Right renal cortex interstitium (tissue), 3 donors: Measurements from ENCODE around the gene FBXO39. TPM values are rescaled to one million over a fixed set of nuclear protein-coding genes. Genes with fewer than 3 reads are reported as not detected.
"Not testable (repeated sequence)": the region's sequence is repeated elsewhere in the genome, so short reads cannot be mapped to it uniquely, and the experiment has no call there.

Experiments
- DNase-seq, 3 donors: peaks; one replicate each; pipeline ENCODE4 v3.0.0-alpha.2; 2013; ENCODE audit warnings: low read depth in 3 of 3, low spot score in 2 of 3
- polyA plus RNA-seq, 3 donors: library from polyadenylated mRNA; unstranded; fragments of 120-200 nt; gene quantifications; one replicate each; pipeline ENCODE4 v1.2.1, GENCODE V29; 2013; ENCODE audit not compliant: insufficient read length in 3 of 3

The FBXO39 gene
- polyA plus RNA-seq, 3 donors: 0.14 to 0.31 TPM; not detected in 1

DNA sequence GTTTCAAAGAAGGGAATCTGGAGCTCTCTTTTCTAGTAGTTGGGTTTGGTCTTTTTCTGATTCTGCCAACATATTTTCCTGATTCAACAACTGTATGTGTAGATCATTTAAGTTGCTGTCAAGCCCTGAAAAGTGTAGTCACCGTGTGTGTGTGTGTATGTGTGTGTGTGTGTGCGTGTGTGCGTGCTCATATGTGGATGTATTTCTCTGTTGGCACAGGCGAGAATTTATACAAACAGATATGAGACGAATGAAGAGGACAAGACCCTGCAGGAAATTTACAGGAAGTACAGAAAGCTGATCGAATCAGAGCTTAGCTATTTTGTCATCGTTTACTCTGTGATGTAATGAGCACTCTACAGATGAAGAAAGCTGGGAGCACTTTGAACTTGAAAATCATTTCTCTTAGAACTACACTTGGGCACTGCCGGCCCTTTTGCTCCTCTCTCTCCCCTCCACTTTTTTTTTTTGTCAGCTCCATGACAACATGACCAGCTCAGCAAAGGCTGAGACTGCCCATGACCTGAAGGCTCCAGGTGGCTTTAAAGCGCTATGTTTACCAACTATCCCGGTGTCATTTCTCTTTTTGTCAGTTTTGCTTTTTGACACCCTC is 11.2 kb downstream of the FBXO39 start:
- no peak for DNase-seq

DNA sequence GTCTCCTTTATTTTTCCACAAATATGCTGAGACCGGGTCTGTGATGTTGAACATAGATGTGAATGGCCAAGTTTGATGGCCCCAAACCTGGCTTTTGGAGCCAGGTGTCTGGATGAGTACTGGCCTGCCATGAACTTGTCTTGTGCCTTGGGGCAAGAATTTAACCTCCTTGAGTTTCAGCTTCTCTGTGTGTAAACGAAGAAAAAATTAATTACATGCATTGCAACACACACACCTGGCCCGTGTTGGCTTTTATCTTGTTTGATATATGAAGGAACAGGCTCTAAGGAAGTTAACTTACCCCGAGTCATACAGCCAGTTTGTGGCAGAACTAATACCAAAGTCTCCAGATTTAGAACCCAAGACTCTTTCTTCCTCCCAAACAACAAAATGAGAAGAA is 13.1 kb downstream of the FBXO39 start:
- no peak for DNase-seq

DNA sequence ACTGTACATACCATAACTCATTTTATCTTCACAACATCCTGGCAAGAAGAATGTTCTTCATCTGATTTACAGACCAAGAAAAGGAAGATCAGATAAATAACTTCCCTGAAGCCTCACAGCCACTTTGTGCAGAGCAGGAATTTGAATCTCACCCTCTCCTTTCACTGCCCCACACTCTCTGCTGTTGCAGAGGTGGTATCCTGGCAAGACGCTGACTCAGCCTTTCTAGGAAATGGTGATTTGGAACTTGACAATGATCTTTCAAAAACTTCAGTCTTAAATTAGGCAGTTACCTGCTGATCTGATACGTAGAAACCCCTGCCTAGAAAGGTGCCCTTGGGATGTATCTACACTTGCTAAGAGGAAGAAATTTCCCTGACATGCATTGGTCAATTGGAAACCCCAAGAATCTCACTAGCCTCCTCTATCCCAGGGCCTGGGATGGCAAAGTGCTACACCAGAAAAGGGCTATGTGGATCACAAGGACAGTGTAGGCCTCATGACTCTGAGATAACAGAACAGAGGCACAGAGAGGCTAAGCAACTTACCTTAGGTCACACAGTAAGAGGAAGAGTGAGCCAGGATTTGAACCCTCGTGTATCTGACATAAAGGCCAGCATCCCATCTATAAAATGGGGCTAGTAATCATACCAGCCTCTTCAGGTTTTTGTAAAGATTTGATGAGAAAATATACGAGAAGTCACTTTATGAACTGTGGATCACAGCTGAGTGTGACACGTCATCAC is 17.9 kb downstream of the FBXO39 start:
- DNase-seq: no peak

DNA sequence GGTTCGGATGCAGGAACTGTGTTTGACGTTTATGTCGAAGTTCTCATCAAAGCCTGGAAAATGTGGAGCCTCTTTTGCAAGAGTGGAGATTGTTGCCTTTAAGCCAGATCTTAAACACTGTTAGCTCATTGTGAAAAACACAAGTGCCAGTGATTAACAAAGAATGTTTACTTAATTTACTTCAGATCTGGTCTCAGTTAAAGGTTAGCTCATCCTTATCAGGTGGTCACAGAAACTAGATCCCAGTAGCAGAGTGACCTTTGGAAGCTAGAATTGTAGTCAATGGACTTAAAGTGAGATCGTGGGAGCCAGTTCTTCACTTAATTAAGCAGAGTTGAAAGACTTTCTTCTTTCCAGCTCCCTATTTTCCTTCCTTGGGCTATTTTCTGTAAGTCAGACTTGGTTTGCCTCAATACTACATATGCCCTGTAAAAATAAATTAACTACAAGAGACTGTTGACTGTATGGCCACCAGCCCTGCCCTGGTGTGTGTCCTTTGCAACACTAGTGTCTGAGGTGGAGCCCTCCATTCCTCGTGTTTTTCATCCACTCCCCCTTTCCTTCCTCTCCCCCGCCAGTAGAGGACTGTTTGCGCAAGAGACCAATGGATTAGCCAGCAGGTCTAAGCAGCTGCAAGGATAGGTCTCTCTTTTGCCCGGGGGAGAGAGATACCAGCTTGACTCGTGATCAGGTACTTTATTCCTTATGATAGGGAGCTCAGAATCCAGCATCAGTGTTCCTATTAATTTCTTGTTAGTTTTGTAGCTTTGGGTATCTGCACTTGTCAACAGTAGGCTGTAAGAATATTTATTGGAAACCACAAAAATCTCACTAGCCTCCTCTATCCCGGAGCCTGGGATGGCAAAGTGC is 20.2 kb downstream of the FBXO39 start:
- no peak for DNase-seq

GRCh38 chr17:6796887-6797490 is 21.0 kb downstream of the FBXO39 start:
- no peak for DNase-seq

- no peak for DNase-seq
Observed at GRCh38 chr17:6797718-6798351, 21.8 kb downstream of the FBXO39 start.

DNA sequence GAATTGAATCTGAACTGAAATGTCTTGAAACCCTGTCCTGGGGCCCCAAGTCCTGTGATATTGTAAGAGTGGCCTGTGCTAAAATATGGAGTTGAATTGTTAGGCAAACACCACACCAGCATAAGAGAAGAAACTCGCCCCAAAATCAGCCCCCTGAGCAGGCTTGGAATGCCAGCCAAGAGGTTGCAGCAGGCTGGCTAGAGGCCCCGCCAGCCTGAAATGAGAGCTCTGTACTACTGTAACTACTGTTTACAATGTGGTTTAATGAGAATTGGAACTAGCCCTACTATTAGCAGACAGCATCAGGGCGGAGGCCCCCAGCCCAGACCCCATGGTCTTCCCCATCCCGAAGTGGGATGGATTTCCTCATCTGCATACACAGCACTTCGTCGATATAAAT is 23.7 kb downstream of the FBXO39 start:
- DNase-seq: no peak

- DNase-seq: no peak
Observed at GRCh38 chr17:6800422-6801027, 24.5 kb downstream of the FBXO39 start.

GRCh38 chr17:6811510-6811909 is 35.5 kb downstream of the FBXO39 start:
- no peak for DNase-seq

- no peak for DNase-seq
Observed at GRCh38 chr17:6812295-6812694, 36.3 kb downstream of the FBXO39 start.

GRCh38 chr17:6815775-6816174 is 39.8 kb downstream of the FBXO39 start:
- DNase-seq: no peak

GRCh38 chr17:6816368-6816767 is 40.4 kb downstream of the FBXO39 start:
- not testable (repeated sequence) for DNase-seq

DNA sequence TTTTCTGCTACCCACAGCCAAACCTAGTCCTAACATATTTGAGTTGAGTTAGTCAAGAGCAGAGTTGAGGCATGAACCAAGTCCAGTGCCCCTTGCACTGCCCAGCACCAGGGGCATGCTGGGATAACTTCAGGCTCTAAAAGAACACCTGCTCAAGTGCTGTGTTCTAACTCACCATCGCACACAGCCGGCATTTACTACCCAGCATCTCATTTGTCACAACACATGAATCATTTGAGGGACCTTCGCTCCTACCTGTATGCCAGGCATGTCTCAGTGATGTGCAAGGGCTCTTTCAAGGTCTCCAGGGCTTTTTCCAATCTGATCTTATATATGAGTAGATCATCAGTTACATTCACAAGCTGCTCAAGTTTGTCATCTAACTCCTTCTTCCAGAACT is 42.9 kb downstream of the FBXO39 start:
- DNase-seq: no peak

DNA sequence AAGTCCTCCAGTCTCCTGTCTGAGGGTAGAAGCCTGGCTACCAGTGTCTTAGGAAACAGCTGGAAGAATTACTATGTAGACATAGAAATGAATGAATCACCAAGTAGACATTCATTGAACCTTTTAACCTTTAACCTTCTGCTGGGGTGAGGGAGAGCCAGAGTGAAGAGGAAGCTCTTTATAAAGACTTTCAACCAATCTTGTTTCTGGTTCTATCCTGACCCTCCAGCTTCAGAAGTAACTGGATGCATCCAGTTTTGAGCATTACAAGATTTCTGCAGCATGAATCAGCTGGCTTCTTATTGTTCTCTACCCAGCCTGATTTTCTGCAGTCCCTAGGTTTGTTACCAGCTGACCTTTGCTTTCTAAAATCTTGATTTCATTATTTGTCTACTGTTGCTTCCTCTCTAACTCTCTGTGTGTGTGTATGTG is 47.0 kb downstream of the FBXO39 start:
- DNase-seq: no peak

- DNase-seq: no peak
Observed at GRCh38 chr17:6830383-6830986, 54.5 kb downstream of the FBXO39 start.

- peak; percentile 73 to 82 (median 74) for DNase-seq
Observed at GRCh38 chr17:6831661-6832263, 55.7 kb downstream of the FBXO39 start, which contains the start of gene TEKT1. Gene TEKT1, minus strand, starts transcription at chr17:6831729. Its CDS starts 1,353 bp downstream, at chr17:6830376.
